ENCODE measurements around the gene CLDN17.

CLDN17 gene, protein sequence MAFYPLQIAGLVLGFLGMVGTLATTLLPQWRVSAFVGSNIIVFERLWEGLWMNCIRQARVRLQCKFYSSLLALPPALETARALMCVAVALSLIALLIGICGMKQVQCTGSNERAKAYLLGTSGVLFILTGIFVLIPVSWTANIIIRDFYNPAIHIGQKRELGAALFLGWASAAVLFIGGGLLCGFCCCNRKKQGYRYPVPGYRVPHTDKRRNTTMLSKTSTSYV

DNA sequence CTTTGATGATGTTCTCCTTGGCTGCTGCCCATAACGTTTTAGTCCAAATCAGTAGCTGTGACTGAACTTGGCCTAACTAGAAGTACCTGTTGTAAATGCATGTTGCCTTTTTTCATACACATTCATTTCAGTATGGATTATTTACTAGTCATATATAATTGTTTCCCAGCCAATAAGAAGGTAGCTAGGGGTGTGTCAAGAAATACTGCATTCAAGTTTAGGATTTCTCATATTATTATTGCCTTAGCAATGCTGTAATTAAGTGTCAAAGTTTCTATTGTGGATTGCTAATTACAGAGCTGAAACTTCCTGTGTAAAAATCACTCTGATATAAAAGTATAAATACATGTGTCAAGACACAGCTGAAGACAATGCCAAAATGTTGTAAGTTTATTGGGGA, at the start of gene CLDN17:
Gene CLDN17 (minus strand): TSS at position 101 of the 400 bp plus-strand sequence. CDS start 188 bp downstream, outside the sequence.
- no peak for DNase-seq

- DNase-seq, result no peak
These were observed 49.6 kb upstream of the CLDN17 start, which contains the start of gene CLDN8 for GRCh38 chr21:30216041-30216723. Gene CLDN8 (minus strand): TSS chr21:30216097. CDS start chr21:30215925, 172 bp downstream.

GRCh38 chr21:30211071-30211470, 44.5 kb upstream of the CLDN17 start:
- DNase-seq, result no peak

GRCh38 chr21:30209601-30210000, 43.0 kb upstream of the CLDN17 start:
- no peak for DNase-seq

GRCh38 chr21:30207252-30207579, 40.6 kb upstream of the CLDN17 start:
- no peak for DNase-seq

- no peak for DNase-seq
These were observed 40.1 kb upstream of the CLDN17 start for GRCh38 chr21:30206551-30207251.

DNA sequence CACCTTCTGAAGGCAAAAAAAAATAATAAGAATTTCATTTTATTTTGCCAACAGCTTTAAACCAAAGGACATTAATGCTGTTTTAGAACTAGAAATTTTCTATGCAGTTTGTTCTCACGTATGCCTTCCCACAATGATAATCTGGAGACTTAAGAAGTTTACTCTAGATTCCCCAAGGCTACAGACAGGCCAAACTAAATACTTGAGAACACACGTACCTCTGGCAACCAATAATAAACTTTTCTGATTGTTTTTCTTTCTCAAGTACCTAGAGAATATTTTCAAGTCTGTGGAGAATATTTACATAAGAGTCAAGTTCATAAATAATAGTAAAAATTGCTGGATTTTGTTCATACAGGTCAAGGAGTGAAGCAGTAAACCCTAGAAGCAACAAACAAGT, 33.4 kb upstream of the CLDN17 start:
- DNase-seq, result no peak

- DNase-seq, result no peak
These were observed 28.2 kb upstream of the CLDN17 start for GRCh38 chr21:30194701-30195299.

DNA sequence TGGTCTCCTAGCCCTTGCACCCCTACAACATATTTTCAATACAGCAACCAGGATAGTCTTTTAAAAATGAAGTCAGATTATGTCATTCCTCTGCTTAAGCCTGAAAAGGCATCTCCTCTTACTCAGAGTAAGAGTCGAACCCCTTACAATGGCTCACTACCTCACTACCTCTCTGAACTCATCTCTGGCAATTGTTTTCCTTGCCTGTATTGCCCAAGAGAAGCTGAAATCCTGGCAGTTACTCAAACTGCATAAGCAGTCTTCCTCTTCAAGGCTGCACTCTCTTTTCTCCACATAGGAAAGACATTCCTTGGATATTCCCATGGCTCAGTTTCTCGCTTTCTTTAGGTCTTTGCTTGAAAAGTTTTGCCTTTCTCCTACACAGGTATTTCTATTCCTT, 26.6 kb upstream of the CLDN17 start:
- no peak for DNase-seq

DNA sequence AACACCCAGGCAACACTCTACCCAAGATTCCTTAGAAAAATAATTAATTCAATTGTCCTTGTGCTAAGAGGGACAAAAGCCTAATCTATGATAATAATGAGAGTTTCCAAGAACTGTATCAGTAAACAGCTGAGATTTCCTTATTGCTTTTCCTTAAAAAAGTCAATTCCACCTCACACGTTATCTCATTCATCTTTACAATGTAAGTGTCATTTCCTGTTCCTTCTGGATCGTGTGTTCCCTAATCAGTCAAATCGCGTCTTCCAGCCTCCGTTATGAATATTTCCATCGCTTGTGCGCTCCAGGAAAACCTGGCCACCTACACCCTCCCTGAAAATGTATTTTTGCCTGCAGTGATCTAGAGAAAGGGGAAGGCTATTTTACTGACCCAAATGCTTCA, 23.9 kb upstream of the CLDN17 start:
- DNase-seq, result no peak

DNA sequence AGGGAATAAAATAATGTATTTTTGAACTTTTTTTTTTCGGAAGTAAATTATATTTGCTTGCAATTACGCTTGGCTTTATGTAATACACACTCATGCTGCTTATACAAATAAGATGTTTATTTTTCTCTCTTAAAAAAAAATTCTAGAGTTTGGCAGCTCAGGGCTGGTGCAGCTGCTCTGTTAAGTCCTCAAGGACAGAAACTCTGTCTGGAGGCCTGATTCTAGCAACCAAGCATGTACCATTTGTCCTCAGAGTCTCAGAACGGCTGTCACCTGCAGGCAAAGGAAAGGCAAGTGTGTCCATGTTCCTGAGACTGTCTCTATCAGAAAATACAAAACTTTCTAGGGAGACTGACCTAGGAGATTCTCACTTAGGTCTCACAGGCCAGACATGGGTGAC, 23.2 kb upstream of the CLDN17 start:
- no peak for DNase-seq

DNA sequence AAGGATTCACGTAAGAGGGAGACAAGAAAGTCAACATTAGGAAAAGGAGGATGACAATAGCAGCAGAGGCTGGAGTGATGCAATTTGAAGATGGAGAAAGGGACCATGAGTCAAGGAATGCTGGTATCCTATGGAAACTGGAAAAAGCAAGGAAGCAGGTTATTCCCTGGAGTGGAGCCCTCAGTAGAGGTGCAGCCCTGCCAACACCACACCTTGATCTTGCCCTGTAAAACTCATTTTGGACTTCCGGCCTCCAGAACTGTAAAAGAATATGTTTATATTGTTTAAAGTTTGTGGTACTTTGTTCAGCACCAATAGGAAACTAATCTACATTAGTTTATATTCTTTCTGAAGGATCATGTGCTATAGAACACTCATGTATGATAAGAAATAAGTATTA, 19.6 kb upstream of the CLDN17 start:
- DNase-seq, result no peak

DNA sequence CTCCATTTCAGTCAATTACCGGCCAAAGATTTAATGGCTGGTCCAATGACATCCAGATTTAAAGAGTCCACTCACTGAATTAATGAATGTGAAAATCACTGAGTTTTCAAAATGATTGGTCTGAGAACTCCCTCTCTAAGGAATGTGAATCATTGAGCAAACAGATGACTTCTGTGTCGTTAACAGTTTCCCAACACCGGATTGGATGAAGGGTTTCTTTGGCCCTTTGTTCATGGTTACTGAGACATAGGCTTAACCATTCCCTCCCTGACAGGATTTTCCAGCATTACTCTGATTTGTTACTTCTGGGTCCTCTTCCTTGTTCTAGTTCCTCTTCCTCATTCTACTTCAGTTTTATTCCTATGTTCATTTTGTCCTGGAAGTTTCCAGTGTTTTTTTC, 1.5 kb upstream of the CLDN17 start:
- DNase-seq, result no peak

- DNase-seq, result no peak
These were observed 434 bp downstream of the CLDN17 start for GRCh38 chr21:30166171-30166570.

- DNase-seq, result no peak
These were observed 1.8 kb downstream of the CLDN17 start for GRCh38 chr21:30164796-30165195.

DNA sequence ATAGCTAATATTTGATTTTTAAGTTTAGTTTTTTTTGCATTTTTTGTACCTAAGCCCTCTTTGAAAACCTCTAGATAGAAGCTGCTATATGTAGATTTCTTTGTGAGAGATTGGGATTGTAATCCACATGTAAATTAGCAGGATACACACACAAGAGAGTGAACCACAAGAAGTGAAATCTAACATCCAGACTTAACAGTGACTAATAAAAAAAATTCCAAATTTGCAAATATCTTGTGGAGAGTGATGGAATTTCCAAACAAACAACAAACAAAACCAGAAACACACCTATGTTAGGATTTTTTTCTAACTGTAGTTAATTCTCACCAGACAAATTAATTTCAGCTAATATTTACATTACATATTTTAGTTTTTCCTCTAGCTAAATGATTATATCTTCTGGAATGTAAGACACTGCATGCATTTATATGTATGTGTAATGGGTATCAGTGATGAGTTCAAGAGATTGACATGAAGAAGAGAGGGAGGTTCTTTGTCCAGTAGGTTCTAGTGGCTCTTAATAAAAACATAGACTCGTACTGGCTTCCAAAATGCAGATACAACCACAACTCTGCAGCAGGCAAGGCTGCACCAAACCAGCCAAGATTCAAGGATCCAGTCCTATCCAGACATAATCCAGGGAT, 12.8 kb downstream of the CLDN17 start:
- no peak for DNase-seq

- DNase-seq, result no peak
These were observed 13.8 kb downstream of the CLDN17 start for GRCh38 chr21:30152792-30153191.

- DNase-seq, result no peak
These were observed 17.7 kb downstream of the CLDN17 start for GRCh38 chr21:30148906-30149305.

DNA sequence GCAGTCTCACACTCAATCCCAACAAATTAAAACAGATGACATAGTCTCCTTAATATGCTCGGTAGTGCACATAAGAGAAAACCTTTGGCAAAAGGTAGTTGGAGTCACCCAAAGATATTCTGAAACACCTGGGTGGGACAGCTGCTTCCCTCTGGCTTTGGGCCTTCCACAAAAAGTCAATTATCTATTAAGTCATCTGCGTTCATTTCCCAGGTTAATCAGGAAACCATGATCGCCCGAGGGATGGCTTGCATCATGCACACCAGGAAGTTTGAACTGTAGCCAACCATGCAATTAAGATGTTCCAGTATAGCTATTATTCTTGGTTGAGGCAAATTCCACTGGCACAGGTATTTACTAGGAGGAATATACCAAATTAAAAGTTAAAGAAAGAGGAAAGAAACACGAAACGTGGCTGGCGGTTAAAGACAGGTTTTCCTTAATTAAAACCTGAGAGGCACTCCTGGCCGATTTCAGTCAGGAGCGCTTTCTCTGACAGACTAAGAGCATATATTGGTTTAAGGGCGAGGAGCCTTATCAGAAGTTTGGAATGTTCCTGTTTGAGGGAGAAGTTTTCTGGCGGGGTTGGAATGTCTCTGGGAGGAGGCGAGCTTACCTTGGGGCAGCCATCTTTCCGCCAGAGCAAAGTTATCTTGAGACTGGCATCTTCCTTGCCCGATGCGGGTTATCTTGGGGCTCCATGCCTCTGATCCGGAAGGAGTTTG, 19.9 kb downstream of the CLDN17 start:
- DNase-seq, result no peak

DNA sequence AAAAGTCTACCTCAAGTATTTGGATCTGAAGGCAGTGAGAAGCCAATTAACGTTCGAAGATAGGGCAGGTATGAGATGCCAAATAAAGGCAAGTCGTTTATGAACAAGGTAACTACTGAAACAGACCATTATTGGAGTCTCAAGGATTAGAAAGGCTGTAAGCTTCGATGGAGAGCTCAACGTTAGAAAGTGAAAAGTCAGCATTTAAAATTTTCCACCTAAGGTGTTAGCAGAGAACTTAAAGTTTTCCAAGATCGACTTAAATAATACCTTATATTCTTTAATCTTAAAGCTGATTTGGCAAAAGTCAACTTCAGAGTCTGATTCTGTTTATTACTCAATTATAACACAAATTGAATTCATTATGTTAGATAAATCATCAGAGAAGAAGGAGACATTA, 28.1 kb downstream of the CLDN17 start:
- DNase-seq, result no peak

DNA sequence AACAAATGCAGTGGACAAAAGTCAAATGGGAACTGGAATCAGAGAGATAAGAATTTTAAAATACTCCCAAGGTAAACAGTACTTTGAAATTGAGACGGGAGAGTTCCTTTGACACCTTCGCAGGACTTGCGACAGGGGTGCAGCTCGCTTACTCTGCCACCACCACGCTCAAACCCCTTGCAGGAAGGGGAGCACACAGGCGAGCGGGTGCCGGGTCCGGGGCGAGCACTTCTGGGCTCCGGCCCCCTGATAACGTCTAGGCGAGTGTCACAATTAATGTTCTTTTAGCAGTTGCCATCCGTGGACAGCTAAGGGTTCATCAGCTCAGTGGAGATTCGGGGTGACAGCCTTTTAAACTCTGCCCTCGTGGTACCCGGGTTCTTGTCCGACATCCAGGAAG, 37.4 kb downstream of the CLDN17 start:
- DNase-seq, result no peak

DNA sequence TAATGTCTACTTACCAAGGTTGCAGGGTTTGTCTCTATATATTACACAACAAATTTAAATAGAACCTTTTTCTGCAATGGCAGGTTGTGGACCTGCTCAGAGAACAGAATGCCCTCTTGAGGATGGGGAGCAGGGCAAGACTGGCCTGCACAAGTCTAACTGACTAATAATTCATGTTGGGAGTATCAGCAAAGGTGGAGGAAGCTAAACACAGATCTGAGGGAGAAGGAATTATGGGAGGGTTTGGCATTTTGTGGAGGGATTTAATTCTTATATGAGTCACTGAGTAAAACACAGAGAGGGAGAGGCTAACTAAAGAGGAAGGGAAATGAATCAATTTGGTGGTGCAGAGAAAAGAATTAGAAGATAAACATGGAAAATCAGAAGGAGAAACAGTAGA, 40.0 kb downstream of the CLDN17 start:
- DNase-seq, result no peak

DNA sequence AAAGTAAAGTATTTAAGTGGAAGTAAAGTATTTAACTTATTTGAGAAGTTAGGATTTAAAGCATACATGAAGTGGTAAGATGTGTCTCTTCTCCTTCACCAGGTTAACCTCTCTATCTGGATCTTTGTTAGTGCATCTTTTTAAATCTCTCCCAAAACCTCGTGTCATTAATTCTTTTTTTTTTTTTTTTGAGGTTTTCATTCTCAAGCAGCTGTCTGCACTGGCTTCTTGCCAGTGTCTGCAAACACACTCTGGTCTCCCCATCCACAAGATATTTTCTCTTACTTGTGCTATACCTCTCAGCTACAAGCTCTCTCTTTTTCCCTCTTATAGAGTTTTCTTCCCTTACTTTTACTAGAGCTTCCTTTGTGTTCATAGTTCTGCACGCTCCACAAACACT, 49.0 kb downstream of the CLDN17 start:
- DNase-seq, result no peak

Data from GOT3 (cell line).